Upper lobe of right lung (tissue), 1 donor: Measurements from ENCODE around the gene FLRT1. TPM values are rescaled to one million over a fixed set of nuclear protein-coding genes. Genes with fewer than 3 reads are reported as not detected.
A peak's percentile ranks its signal among the peaks of the same experiment; 100 is the strongest.

ENCODE experiments used
- ATAC-seq: fragments of 200-7000 bp; cut with Tn5 transposase; one replicate; pipeline ENCODE4 v1.9.1; 2020; ENCODE audit warnings: mild to moderate bottlenecking, moderate library complexity
- DNase-seq: peaks from one replicate; pipeline ENCODE4 v3.0.0-alpha.2; 2020
- H3K27ac ChIP-seq: fragments of 200-600 bp; one replicate; pipeline ENCODE4 v1.8.0; 2022
- H3K27me3 ChIP-seq: fragments of 200-600 bp; one replicate; pipeline ENCODE4 v1.8.0; 2022; ENCODE audit warnings: mild to moderate bottlenecking
- H3K36me3 ChIP-seq: fragments of 200-600 bp; one replicate; pipeline ENCODE4 v1.8.0; 2022
- H3K4me1 ChIP-seq: fragments of 200-600 bp; one replicate; pipeline ENCODE4 v1.8.0; 2022
- H3K4me3 ChIP-seq: fragments of 200-600 bp; one replicate; pipeline ENCODE4 v1.8.0; 2022; ENCODE audit warnings: mild to moderate bottlenecking
- H3K9me3 ChIP-seq: fragments of 200-600 bp; one replicate; pipeline ENCODE4 v1.8.0; 2022
- CTCF ChIP-seq: fragments of 200-600 bp; IDR thresholded peaks from one replicate; pipeline ENCODE4 v1.8.0; 2022; ENCODE audit warnings: antibody characterized with exemption
- intact Hi-C: fragments of 100-400 bp; cut with DNase I; formaldehyde crosslinking; loops from one replicate; pipeline ENCODE4 v1.11.0; 2022
- total RNA-seq: library from RNA; stranded (reverse); fragmentation: NEBNext Ultra II Directional; extraction: Animal tissue kit (Norgen Biotek cat#: 25700); gene quantifications from one replicate; pipeline ENCODE4 v1.2.1, GENCODE V29; 2021
- donor health status: DM: no; HTN: yes; CAD: no; lungs with severe emphysema.

FLRT1 gene
- total RNA-seq, 1 donor from 2014 or later, result not detected

DNA sequence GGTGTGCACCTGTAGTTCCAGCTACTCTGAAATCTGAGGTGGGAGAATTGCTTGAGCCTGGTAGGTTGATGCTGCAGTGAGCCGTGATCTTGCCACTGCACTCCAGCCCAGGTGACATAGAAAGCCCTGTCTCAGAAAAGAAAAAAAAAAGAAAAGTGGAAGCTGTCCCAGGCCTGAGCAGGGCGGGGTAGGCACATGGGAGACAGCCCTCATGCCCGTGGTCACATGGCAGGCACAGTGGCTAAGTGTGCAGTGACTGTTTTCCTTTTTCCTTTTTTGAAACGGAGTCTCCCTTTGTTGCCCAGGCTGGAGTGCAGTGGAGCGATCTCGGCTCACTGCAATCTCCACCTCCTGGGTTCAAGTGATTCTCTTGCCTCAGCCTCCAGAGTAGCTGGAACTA lies 41.7 kb upstream of the FLRT1 start:
- TF ChIP-seq CTCF, result no peak
- ATAC-seq, result peak; percentile 69
- intact Hi-C loops, result no loop called here
- Histone ChIP-seq H3K4me1 (peaks cover 3% of the 10 kb centered on the region), H3K27ac (no peak overlapping the region), H3K27me3 (no peaks in the 10 kb centered on the region), H3K4me3 (no peak overlapping the region), H3K9me3 (no peaks in the 10 kb centered on the region), H3K36me3 (peaks cover 61% of the 10 kb centered on the region)
- DNase-seq, result no peak

DNA sequence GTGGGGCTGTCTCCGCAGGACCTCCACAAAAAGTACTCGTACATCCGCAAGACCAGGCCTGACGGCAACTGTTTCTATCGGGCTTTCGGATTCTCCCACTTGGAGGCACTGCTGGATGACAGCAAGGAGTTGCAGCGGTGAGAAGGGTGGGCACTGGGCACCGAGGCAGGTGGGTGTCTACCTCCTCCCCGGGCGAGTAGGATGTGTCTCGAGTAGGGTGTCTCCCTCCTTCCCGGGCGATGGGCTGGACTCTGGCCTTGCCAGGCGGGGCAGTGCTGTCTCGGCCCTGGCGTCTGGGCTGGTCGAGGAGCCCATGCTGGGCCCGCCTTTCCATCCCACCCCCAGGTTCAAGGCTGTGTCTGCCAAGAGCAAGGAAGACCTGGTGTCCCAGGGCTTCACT lies 39.2 kb upstream of the FLRT1 start:
- Histone ChIP-seq H3K27ac (no peak overlapping the region), H3K4me1 (peaks cover 27% of the 10 kb centered on the region), H3K4me3 (no peak overlapping the region), H3K36me3 (peaks cover 42% of the 10 kb centered on the region), H3K27me3 (no peaks in the 10 kb centered on the region), H3K9me3 (no peaks in the 10 kb centered on the region)
- intact Hi-C loops, result no loop called here
- DNase-seq (no peak), ATAC-seq (no peak)
- no peak for TF ChIP-seq CTCF

DNA sequence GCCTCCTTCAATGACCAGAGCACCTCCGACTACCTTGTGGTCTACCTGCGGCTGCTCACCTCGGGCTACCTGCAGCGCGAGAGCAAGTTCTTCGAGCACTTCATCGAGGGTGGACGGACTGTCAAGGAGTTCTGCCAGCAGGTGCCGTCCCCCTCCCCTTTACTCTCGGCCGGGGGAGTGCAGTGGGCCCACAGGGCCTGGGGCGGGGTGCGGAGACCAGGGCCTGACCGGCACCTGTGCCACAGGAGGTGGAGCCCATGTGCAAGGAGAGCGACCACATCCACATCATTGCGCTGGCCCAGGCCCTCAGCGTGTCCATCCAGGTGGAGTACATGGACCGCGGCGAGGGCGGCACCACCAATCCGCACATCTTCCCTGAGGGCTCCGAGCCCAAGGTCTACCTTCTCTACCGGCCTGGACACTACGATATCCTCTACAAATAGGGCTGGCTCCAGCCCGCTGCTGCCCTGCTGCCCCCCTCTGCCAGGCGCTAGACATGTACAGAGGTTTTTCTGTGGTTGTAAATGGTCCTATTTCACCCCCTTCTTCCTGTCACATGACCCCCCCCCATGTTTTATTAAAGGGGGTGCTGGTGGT lies 38.5 kb upstream of the FLRT1 start:
- Histone ChIP-seq H3K27ac (no peak overlapping the region), H3K4me3 (no peak overlapping the region), H3K27me3 (no peaks in the 10 kb centered on the region), H3K9me3 (no peaks in the 10 kb centered on the region), H3K36me3 (peaks cover 41% of the 10 kb centered on the region), H3K4me1 (peaks cover 34% of the 10 kb centered on the region)
- no peak for ATAC-seq
- no peak for TF ChIP-seq CTCF
- intact Hi-C loops, result no loop called here
- no peak for DNase-seq

- H3K4me3 ChIP-seq, result no peak overlapping the region
- ATAC-seq, result no peak
- no peak overlapping the region for H3K27ac ChIP-seq
- peaks cover 37% of the 10 kb centered on the region for H3K4me1 ChIP-seq
- intact Hi-C loops, result no loop called here
- TF ChIP-seq CTCF, result no peak
- no peaks in the 10 kb centered on the region for H3K9me3 ChIP-seq
- H3K36me3 ChIP-seq, result peaks cover 41% of the 10 kb centered on the region
- DNase-seq, result no peak
- H3K27me3 ChIP-seq, result no peaks in the 10 kb centered on the region
These were observed 37.9 kb upstream of the FLRT1 start for GRCh38 chr11:63997801-63998337.

- DNase-seq, result no peak
- peaks cover 38% of the 10 kb centered on the region for H3K36me3 ChIP-seq
- H3K9me3 ChIP-seq, result no peaks in the 10 kb centered on the region
- H3K27me3 ChIP-seq, result no peaks in the 10 kb centered on the region
- intact Hi-C loops, result no loop called here
- H3K27ac ChIP-seq, result no peak overlapping the region
- H3K4me3 ChIP-seq, result peak overlapping the region; percentile 44
- peaks cover 37% of the 10 kb centered on the region for H3K4me1 ChIP-seq
- peak; percentile 5 for ATAC-seq
- TF ChIP-seq CTCF, result no peak
These were observed 37.0 kb upstream of the FLRT1 start for GRCh38 chr11:63998558-63999348.
